OCI-LY1 (cell line): Measurements from ENCODE around the gene STT3B.

ENCODE experiments used
- H2AFZ ChIP-seq: fragments of 200-600 bp; sonication (generic), shearing (Covaris generic); 2 replicates; pipeline ENCODE4 v1.6.0; 2014; ENCODE audit warnings: antibody characterized with exemption, mild to moderate bottlenecking, low read length
- H3F3A ChIP-seq: fragments of 200-600 bp; sonication (generic), shearing (Covaris generic); 2 replicates; pipeline ENCODE4 v1.6.0; 2014; ENCODE audit warnings: mild to moderate bottlenecking, antibody characterized with exemption, low read length, moderate library complexity; ENCODE audit not compliant: insufficient read depth
- H3K27ac ChIP-seq: fragments of 200-600 bp; sonication (generic); 2 replicates; pipeline ENCODE4 v1.5.1; 2014; ENCODE audit warnings: low read length, mixed run types, mild to moderate bottlenecking, low read depth; ENCODE audit not compliant: poor library complexity, severe bottlenecking
- H3K27me3 ChIP-seq: fragments of 200-600 bp; sonication (generic); 2 replicates; pipeline ENCODE4 v1.6.0; 2014; ENCODE audit warnings: antibody characterized with exemption, mild to moderate bottlenecking, low read length, moderate library complexity; ENCODE audit not compliant: insufficient read depth
- H3K36me3 ChIP-seq: fragments of 200-600 bp; sonication (generic); 2 replicates; pipeline ENCODE4 v1.6.1; 2014; ENCODE audit warnings: mild to moderate bottlenecking, antibody characterized with exemption, low read length, moderate library complexity, mixed read lengths; ENCODE audit not compliant: insufficient read depth
- H3K4me1 ChIP-seq: fragments of 200-600 bp; sonication (generic); 2 replicates; pipeline ENCODE4 v1.5.1; 2014; ENCODE audit warnings: mild to moderate bottlenecking, low read length, moderate library complexity; ENCODE audit not compliant: insufficient read depth, severe bottlenecking
- H3K4me2 ChIP-seq: fragments of 200-600 bp; sonication (generic), shearing (Covaris generic); 2 replicates; pipeline ENCODE4 v1.6.1; 2014; ENCODE audit warnings: low read length
- H3K4me3 ChIP-seq: fragments of 200-600 bp; sonication (generic); 2 replicates; pipeline ENCODE4 v1.5.1; 2014; ENCODE audit warnings: low read length, low read depth, mild to moderate bottlenecking, mixed read lengths; ENCODE audit not compliant: poor library complexity, severe bottlenecking
- H3K79me2 ChIP-seq: fragments of 200-600 bp; shearing (Covaris generic); 2 replicates; pipeline ENCODE4 v1.6.1; 2016; ENCODE audit warnings: mixed run types, low read length, mixed read lengths; ENCODE audit not compliant: insufficient read depth
- H3K9ac ChIP-seq: fragments of 200-600 bp; sonication (generic), shearing (Covaris generic); 2 replicates; pipeline ENCODE4 v1.6.1; 2014; ENCODE audit warnings: mild to moderate bottlenecking, low read length, mixed read lengths
- H3K9me2 ChIP-seq: fragments of 200-600 bp; sonication (generic), shearing (Covaris generic); 2 replicates; pipeline ENCODE4 v1.6.1; 2014; ENCODE audit warnings: low read depth, mild to moderate bottlenecking, low read length, mixed read lengths
- H3K9me3 ChIP-seq: fragments of 200-600 bp; shearing (Covaris generic); 2 replicates; pipeline ENCODE4 v1.6.1; 2014; ENCODE audit warnings: low read length, mixed read lengths
- H4K20me1 ChIP-seq: fragments of 200-600 bp; sonication (generic), shearing (Covaris generic); 2 replicates; pipeline ENCODE4 v1.6.0; 2016; ENCODE audit warnings: mild to moderate bottlenecking, low read length; ENCODE audit not compliant: insufficient read depth
- EZH2 ChIP-seq: fragments of 200-600 bp; sonication (generic), shearing (Covaris generic); IDR thresholded peaks from 2 replicates; pipeline ENCODE4 v1.8.0; 2017; ENCODE audit warnings: borderline replicate concordance, mixed run types, mild to moderate bottlenecking, antibody characterized with exemption, low read length, moderate library complexity, mixed read lengths
- TF ChIP-seq, protein P1 (sequence below): fragments of 200-600 bp; sonication (generic), shearing (Covaris generic); IDR thresholded peaks from 2 replicates; pipeline ENCODE4 v1.5.1; 2017; ENCODE audit warnings: mild to moderate bottlenecking, antibody characterized with exemption, low read length, moderate library complexity, mixed read lengths

Gene STT3B

DNA sequence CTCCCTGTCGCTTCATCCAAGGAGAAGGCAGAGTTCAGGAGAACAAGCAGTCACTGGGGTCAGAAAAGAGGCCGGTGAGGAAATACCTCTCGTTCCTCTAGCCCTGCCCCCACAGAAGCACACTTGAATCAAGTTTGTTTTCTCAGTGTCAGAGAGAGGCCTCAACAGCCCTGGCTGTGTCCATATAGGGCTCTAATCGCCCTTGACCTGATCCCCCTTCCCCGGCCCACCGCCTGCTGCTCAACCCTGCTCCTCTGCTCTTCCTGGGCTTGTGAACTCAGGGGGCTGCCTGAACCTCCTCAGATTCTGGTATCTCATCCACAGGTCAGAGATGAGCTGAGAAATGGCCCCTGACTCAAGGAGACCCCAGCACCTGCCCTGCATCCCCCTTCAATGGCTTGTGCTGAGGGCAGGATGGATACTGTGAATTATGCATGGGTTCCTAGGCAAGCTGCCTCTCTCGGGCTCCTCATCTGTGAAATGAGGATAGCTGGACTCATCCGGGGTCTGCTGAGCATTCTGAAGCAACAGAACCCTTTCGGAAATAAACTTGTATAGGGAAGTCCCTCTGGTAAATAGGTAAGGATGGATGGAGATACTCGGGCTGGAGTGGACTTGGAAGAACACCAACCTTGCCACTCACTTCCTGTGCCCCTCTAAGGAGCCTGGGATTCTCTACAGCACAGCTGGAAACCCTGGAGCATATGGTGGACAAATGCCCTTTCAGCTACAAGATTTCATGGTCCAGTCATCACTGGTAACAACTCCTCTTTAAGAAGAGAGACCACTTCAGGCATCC is 147.5 kb downstream of the STT3B start:
- Histone ChIP-seq H3K4me2 (no peak overlapping the region), H3K9me3 (no peaks in the 10 kb centered on the region), H3K9ac (no peak overlapping the region), H3K9me2 (no peaks in the 10 kb centered on the region), H3K4me3 (no peak overlapping the region), H3K27me3 (no peaks in the 10 kb centered on the region), H2AFZ (no peak overlapping the region), H4K20me1 (no peaks in the 10 kb centered on the region), H3F3A (no peaks in the 10 kb centered on the region), H3K27ac (no peak overlapping the region), H3K79me2 (no peaks in the 10 kb centered on the region), H3K36me3 (peaks cover 71% of the 10 kb centered on the region), H3K4me1 (no peaks in the 10 kb centered on the region)
- no peak for TF ChIP-seq EZH2
- TF ChIP-seq, protein P1, sequence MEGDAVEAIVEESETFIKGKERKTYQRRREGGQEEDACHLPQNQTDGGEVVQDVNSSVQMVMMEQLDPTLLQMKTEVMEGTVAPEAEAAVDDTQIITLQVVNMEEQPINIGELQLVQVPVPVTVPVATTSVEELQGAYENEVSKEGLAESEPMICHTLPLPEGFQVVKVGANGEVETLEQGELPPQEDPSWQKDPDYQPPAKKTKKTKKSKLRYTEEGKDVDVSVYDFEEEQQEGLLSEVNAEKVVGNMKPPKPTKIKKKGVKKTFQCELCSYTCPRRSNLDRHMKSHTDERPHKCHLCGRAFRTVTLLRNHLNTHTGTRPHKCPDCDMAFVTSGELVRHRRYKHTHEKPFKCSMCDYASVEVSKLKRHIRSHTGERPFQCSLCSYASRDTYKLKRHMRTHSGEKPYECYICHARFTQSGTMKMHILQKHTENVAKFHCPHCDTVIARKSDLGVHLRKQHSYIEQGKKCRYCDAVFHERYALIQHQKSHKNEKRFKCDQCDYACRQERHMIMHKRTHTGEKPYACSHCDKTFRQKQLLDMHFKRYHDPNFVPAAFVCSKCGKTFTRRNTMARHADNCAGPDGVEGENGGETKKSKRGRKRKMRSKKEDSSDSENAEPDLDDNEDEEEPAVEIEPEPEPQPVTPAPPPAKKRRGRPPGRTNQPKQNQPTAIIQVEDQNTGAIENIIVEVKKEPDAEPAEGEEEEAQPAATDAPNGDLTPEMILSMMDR: no peak
